IPS-20b (cell line): Measurements from ENCODE around the gene LYRM1.
"Not testable (repeated sequence)": the region's sequence is repeated elsewhere in the genome, so short reads cannot be mapped to it uniquely, and the experiment has no call there.

Source experiments
- H3K27ac ChIP-seq: one replicate; pipeline ENCODE4 v1.5.1; 2013; ENCODE audit warnings: low read length
- H3K27me3 ChIP-seq: 2 replicates; pipeline ENCODE4 v1.6.1; 2013; ENCODE audit warnings: mild to moderate bottlenecking, low read length, inconsistent platforms; ENCODE audit not compliant: insufficient read depth
- H3K36me3 ChIP-seq: 2 replicates; pipeline ENCODE4 v1.6.1; 2013; ENCODE audit warnings: low read depth, mild to moderate bottlenecking, inconsistent platforms, low read length, moderate library complexity; ENCODE audit not compliant: insufficient read depth
- H3K4me1 ChIP-seq: 2 replicates; pipeline ENCODE4 v1.6.1; 2013; ENCODE audit warnings: mild to moderate bottlenecking, control low read depth, inconsistent platforms, low read length, moderate library complexity; ENCODE audit not compliant: insufficient read depth
- H3K4me3 ChIP-seq: 2 replicates; pipeline ENCODE4 v1.5.1; 2013; ENCODE audit warnings: mild to moderate bottlenecking, low read length, inconsistent platforms
- H3K9ac ChIP-seq: 2 replicates; pipeline ENCODE4 v1.6.1; 2013; ENCODE audit warnings: low read depth, mild to moderate bottlenecking, inconsistent platforms, low read length, moderate library complexity
- H3K9me3 ChIP-seq: 2 replicates; pipeline ENCODE4 v1.6.1; 2013; ENCODE audit warnings: mild to moderate bottlenecking, low read depth, low read length, inconsistent platforms; ENCODE audit not compliant: insufficient read depth

The LYRM1 gene

DNA sequence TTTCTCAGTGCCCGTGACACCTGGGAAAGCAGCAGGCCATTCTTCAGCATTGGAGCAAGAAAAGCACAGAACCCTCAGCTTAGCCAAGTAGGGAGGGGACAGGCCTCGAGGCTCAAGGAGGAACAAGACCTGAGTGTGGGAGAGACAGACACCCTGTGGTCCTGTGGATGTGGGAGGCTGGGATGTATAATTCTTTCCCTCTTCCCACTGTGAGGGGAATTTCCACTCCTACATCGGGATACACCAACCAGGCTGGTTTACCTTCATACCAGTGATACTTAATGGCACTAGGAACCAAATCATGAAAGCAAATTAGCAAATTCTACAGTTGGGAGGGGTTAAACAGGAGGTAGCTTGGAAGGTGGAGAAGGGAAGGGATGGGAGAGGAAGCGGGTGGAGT lies 41.7 kb downstream of the LYRM1 start:
- no peaks in the 10 kb centered on the region for H3K9me3 ChIP-seq
- H3K9ac ChIP-seq: no peak overlapping the region
- H3K4me3 ChIP-seq: no peak overlapping the region
- no peaks in the 10 kb centered on the region for H3K27me3 ChIP-seq
- no peaks in the 10 kb centered on the region for H3K36me3 ChIP-seq
- no peaks in the 10 kb centered on the region; the same call in 1 of the 2 replicates for H3K4me1 ChIP-seq
- no peak overlapping the region for H3K27ac ChIP-seq

GRCh38 chr16:20944861-20945574 lies 44.4 kb downstream of the LYRM1 start:
- H3K9ac ChIP-seq: no peak overlapping the region
- no peak overlapping the region for H3K27ac ChIP-seq
- H3K4me1 ChIP-seq: no peaks in the 10 kb centered on the region; the same call in 1 of the 2 replicates
- no peaks in the 10 kb centered on the region for H3K36me3 ChIP-seq
- no peak overlapping the region for H3K4me3 ChIP-seq
- H3K9me3 ChIP-seq: no peaks in the 10 kb centered on the region
- H3K27me3 ChIP-seq: no peaks in the 10 kb centered on the region

DNA sequence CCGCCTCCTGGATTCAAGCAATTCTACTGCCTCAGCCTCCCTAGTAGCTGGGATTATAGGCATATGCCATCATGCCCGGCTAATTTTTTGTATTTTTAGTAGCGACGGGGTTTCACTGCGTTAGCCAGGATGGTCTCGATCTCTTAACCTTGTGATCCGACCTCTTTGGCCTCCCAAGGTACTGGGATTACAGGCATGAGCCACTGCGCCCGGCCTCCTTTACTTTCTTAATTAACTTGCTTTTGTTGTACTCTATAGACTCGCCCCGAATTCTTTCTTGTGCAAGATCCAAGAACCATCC lies 45.0 kb downstream of the LYRM1 start:
- not testable (repeated sequence) for H3K27ac ChIP-seq, H3K4me1 ChIP-seq, H3K4me3 ChIP-seq, H3K9me3 ChIP-seq, H3K9ac ChIP-seq, H3K36me3 ChIP-seq, H3K27me3 ChIP-seq

DNA sequence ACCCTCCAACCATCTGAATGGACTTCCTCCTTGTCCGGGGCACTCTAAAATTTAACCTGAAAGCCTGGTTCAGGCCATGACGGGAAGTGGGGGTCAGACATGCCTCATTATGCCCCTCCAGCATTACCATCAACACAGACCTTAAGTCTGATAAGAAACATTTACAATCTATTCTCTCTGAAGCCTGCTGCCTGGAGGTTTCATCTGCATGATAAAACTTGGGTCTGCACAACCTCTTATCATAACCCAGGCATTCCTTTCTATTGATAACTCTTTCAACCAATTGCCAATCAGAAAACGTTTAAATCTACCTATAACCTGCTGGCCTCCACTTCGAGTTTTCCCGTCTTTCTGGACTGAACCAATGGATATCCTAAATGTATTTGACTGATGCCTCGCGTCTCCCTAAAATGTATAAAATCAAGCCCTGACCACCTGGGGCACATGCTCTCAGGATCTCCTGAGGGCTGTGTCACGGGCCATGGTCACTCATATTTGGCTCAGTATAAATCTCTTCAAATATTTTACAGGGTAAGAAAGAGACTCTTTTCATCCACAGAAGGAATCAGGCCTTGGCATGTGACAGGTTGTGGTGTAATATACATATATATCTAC lies 45.6 kb downstream of the LYRM1 start:
- Histone ChIP-seq H3K27ac (no peak overlapping the region), H3K9me3 (no peaks in the 10 kb centered on the region), H3K27me3 (no peaks in the 10 kb centered on the region), H3K36me3 (no peaks in the 10 kb centered on the region), H3K4me1 (no peaks in the 10 kb centered on the region; the same call in 1 of the 2 replicates), H3K9ac (no peak overlapping the region), H3K4me3 (no peak overlapping the region)

DNA sequence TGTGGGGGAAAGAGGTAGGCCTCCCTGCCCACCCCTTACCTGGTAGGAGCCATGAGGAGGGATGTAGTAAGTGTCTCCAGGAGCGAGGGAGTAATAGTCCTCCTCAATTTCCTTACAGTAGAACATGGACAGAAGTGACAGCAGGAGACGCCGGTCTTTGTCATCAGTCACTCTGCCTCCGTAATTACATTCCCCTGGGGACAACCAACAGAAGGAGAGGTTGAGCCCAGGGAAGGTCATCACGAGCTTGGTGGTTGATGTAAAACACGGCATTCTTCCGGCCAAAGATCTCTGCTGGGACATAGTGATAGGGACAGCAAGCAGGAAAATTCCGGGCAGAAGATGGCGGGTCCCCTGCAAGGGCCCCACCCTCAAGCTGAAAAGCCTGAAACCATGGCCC lies 47.9 kb downstream of the LYRM1 start:
- Histone ChIP-seq H3K9me3 (no peaks in the 10 kb centered on the region), H3K36me3 (no peaks in the 10 kb centered on the region), H3K4me3 (no peak overlapping the region), H3K27ac (no peak overlapping the region), H3K4me1 (no peaks in the 10 kb centered on the region; the same call in none of the 2 replicates), H3K9ac (no peak overlapping the region), H3K27me3 (no peaks in the 10 kb centered on the region)

DNA sequence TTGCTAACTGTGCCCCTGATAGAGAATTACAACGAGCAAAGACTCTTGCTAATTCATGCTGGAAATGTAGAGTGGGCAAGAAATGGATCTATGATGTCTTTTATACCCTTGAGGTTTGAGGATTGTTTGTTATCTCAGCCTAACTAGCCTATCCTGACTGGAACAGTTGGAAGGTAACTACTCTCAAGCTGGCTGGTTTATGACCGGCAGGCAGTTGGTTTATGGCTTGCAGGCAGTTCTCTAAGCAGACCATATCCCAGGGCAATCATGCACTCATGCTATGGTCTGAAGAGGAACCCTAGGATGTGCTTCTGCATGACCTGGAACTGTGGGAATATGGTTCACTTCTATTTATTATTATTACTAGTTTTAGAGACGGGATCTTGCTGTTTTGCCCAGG lies 49.1 kb downstream of the LYRM1 start:
- Histone ChIP-seq H3K27me3 (no peaks in the 10 kb centered on the region), H3K9ac (no peak overlapping the region), H3K4me3 (no peak overlapping the region), H3K36me3 (no peaks in the 10 kb centered on the region), H3K27ac (no peak overlapping the region), H3K4me1 (no peaks in the 10 kb centered on the region; the same call in none of the 2 replicates), H3K9me3 (no peaks in the 10 kb centered on the region)

DNA sequence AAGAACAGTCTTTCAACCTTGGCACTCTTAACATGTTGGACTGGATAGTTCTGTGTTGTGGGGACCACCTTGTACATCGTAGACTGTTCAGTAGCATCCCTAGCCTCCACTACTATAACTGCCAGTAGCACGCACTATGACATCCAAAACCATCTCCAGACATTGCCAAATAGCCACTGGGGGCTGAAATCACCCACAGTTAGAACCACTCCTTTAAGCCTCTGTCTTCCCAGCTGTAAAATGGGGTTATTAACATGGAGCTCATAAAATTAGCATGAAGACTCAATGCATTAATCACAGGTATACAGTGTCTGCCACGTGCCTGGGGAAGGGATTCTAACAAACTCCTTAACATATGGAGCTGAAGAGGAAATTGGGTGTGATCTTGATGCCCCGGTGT lies 49.7 kb downstream of the LYRM1 start:
- H3K36me3 ChIP-seq: no peaks in the 10 kb centered on the region
- no peak overlapping the region for H3K9ac ChIP-seq
- no peaks in the 10 kb centered on the region for H3K9me3 ChIP-seq
- no peak overlapping the region for H3K27ac ChIP-seq
- no peak overlapping the region for H3K4me3 ChIP-seq
- no peaks in the 10 kb centered on the region; the same call in none of the 2 replicates for H3K4me1 ChIP-seq
- H3K27me3 ChIP-seq: no peaks in the 10 kb centered on the region

DNA sequence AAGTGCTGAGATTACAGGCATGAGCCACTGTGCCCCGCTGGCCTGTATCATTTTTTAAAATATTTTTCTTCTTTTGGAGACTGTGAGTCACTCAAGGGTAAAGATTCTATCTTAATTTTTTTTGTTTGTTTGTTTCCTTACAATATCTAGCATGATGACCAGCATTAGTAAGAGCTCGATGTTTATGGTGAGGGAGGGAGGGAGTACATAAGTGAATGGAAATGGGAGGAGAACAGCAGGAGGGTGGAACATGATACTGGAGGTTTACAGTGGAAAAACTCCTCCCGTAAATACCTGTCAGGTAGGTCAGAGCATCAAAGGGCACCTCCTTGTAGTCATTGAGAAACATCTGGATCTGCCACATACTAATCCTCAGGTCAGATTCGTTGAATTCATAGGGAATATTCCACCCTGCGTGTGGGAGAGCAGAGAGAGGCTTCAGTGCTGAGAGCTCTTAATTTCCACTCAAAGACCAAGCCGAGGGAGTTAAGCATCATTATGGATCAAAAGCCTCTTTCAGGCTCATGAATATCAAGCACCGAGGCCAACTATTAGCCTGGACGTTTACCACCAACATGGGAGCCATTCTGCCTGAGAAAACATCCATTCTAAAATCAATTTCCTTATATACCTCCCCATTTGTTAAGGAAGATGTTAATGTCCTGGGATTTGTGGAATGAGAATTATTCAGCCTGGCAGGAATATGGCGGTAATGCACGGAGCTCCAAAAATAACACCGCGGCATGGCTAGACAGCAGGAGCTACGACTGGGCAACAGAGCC lies 51.8 kb downstream of the LYRM1 start:
- no peak overlapping the region for H3K4me3 ChIP-seq
- H3K4me1 ChIP-seq: no peaks in the 10 kb centered on the region; the same call in 1 of the 2 replicates
- H3K27me3 ChIP-seq: no peaks in the 10 kb centered on the region
- no peaks in the 10 kb centered on the region for H3K9me3 ChIP-seq
- no peak overlapping the region for H3K9ac ChIP-seq
- H3K36me3 ChIP-seq: no peaks in the 10 kb centered on the region
- H3K27ac ChIP-seq: no peak overlapping the region

- H3K4me1 ChIP-seq: no peaks in the 10 kb centered on the region; the same call in 1 of the 2 replicates
- no peaks in the 10 kb centered on the region for H3K27me3 ChIP-seq
- no peak overlapping the region for H3K4me3 ChIP-seq
- H3K27ac ChIP-seq: no peak overlapping the region
- H3K9me3 ChIP-seq: no peaks in the 10 kb centered on the region
- H3K36me3 ChIP-seq: no peaks in the 10 kb centered on the region
- no peak overlapping the region for H3K9ac ChIP-seq
These were observed 54.0 kb downstream of the LYRM1 start for GRCh38 chr16:20954574-20954973.

- Histone ChIP-seq H3K4me3 (no peak overlapping the region), H3K27ac (no peak overlapping the region), H3K36me3 (no peaks in the 10 kb centered on the region), H3K9ac (no peak overlapping the region), H3K9me3 (no peaks in the 10 kb centered on the region), H3K27me3 (no peaks in the 10 kb centered on the region), H3K4me1 (no peaks in the 10 kb centered on the region; the same call in 1 of the 2 replicates)
These were observed 55.7 kb downstream of the LYRM1 start for GRCh38 chr16:20956319-20956718.

DNA sequence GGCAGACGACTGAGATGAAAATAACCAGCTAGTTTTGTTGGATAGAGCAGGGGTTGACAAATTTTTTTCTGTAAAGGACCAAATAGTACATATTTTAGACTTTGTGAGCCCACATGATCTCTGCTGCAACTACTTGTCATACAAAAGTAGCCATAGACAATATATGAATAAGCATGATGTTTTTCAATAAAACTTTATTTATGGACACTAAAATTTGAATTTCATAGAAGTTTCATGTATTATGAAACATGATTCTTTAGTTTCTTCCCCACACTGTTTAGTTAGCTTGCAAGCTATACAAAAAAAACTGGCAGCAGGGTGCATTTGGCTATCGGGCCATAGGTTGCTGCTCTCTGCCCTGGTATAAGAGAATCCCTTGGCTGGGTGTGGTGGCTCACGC lies 56.6 kb downstream of the LYRM1 start:
- no peaks in the 10 kb centered on the region; the same call in 1 of the 2 replicates for H3K4me1 ChIP-seq
- H3K9me3 ChIP-seq: no peaks in the 10 kb centered on the region
- no peaks in the 10 kb centered on the region for H3K27me3 ChIP-seq
- H3K27ac ChIP-seq: no peak overlapping the region
- H3K4me3 ChIP-seq: no peak overlapping the region
- no peak overlapping the region for H3K9ac ChIP-seq
- no peaks in the 10 kb centered on the region for H3K36me3 ChIP-seq

DNA sequence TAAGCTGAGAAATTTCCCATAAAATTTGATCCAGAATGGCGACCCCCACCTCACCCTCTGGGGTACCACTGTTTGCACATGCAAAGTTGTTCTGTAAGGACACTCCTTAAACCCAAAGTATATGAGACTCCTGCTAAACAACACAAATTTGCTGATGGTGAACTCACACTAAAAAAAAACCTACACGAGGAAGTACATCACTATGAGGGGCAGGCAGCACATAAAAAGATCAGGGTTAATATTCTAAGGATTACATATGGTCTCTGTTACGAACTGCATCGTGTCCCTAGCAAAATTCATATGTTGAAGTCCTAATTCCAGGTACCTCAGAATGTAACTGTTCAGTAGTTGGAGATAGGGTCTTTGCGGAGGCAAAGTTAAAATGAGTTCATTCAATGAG lies 60.3 kb downstream of the LYRM1 start:
- Histone ChIP-seq H3K27ac (no peak overlapping the region), H3K9ac (no peak overlapping the region), H3K4me3 (no peak overlapping the region), H3K9me3 (no peaks in the 10 kb centered on the region), H3K36me3 (no peaks in the 10 kb centered on the region), H3K27me3 (no peaks in the 10 kb centered on the region), H3K4me1 (no peaks in the 10 kb centered on the region)
